Measurements from ENCODE around the gene YWHAE. TPM values are rescaled to one million over a fixed set of nuclear protein-coding genes. Genes with fewer than 3 reads are reported as not detected.
"Not testable (repeated sequence)": the region's sequence is repeated elsewhere in the genome, so short reads cannot be mapped to it uniquely, and the experiment has no call there.

Gene YWHAE
- total RNA-seq, 4 donors from 2014 or later = 505 to 758 (median 567) TPM

- H3K9me3 ChIP-seq = no peaks in the 10 kb centered on the region
- no peak for TF ChIP-seq POLR2A (IDR thresholded peaks at IDR 0.05)
- H3K4me3 ChIP-seq = no peak overlapping the region
- no peak for DNase-seq
- peaks cover 4 to 21% (median 4%) of the 10 kb centered on the region in 3 donors for H3K4me1 ChIP-seq
- WGBS, 2 donors = 54 to 68% methylated on average over 6 of the region's 6 CpGs
- H3K27me3 ChIP-seq = no peaks in the 10 kb centered on the region
- peaks cover 0 to 29% (median 0%) of the 10 kb centered on the region in 3 donors for H3K36me3 ChIP-seq
- intact Hi-C loops (cut with DNase I) = no loop called here
- peak overlapping the region in 2 of 4 donors; percentile 30 to 41 for H3K27ac ChIP-seq
Observed at GRCh38 chr17:1413281-1413791, 13.3 kb upstream of the YWHAE start.

- 65 to 67% methylated on average over 24 to 25 of the region's 27 CpGs for WGBS, 2 donors
- TF ChIP-seq CTCF (IDR thresholded peaks at IDR 0.05) (no peak), POLR2A (IDR thresholded peaks at IDR 0.05) (no peak)
- no peak overlapping the region for H3K4me3 ChIP-seq
- DNase-seq = no peak
- intact Hi-C loops (cut with DNase I) = no loop called here
- no peaks in the 10 kb centered on the region for H3K9me3 ChIP-seq
- peak overlapping the region in 1 of 4 donors; percentile 30 for H3K27ac ChIP-seq
- H3K36me3 ChIP-seq = peaks cover 0 to 20% (median 0%) of the 10 kb centered on the region in 3 donors
- peaks cover 4 to 21% (median 4%) of the 10 kb centered on the region in 3 donors for H3K4me1 ChIP-seq
- no peaks in the 10 kb centered on the region for H3K27me3 ChIP-seq
Observed at GRCh38 chr17:1412185-1413110, 12.4 kb upstream of the YWHAE start.

GRCh38 chr17:1402262-1402586 lies 2.2 kb upstream of the YWHAE start:
- WGBS, 2 donors = 90 to 91% methylated on average over 4 of the region's 4 CpGs
- TF ChIP-seq CTCF (IDR thresholded peaks at IDR 0.05) = no peak
- TF ChIP-seq POLR2A (IDR thresholded peaks at IDR 0.05) = no peak
- Histone ChIP-seq H3K36me3 (no peaks in the 10 kb centered on the region), H3K27me3 (no peaks in the 10 kb centered on the region), H3K9me3 (no peaks in the 10 kb centered on the region), H3K4me3 (no peak overlapping the region), H3K4me1 (peaks cover 14 to 22% (median 15%) of the 10 kb centered on the region in 3 donors), H3K27ac (no peak overlapping the region)
- DNase-seq = no peak
- intact Hi-C loops (cut with DNase I) = no loop called here

GRCh38 chr17:1398931-1399678 lies 917 bp downstream of the YWHAE start:
- no peak for TF ChIP-seq POLR2A (IDR thresholded peaks at IDR 0.05)
- TF ChIP-seq CTCF (IDR thresholded peaks at IDR 0.05) = no peak
- H3K27me3 ChIP-seq = no peaks in the 10 kb centered on the region
- peaks cover 29 to 54% (median 36%) of the 10 kb centered on the region in 3 donors for H3K4me1 ChIP-seq
- H3K9me3 ChIP-seq = no peaks in the 10 kb centered on the region
- peak overlapping the region; percentile 91 to 98 (median 96) for H3K27ac ChIP-seq
- H3K4me3 ChIP-seq = peak overlapping the region; percentile 82 to 95 (median 83)
- no peak for DNase-seq
- intact Hi-C loops (cut with DNase I) = no loop called here
- H3K36me3 ChIP-seq = peaks cover 0 to 17% (median 0%) of the 10 kb centered on the region in 3 donors
- 0 to 1% methylated on average over 24 to 25 of the region's 41 CpGs for WGBS, 2 donors

- Histone ChIP-seq H3K27ac (peak overlapping the region; percentile 91 to 98 (median 96)), H3K9me3 (no peaks in the 10 kb centered on the region), H3K27me3 (no peaks in the 10 kb centered on the region), H3K4me3 (peak overlapping the region; percentile 82 to 95 (median 83)), H3K4me1 (peaks cover 35 to 64% (median 42%) of the 10 kb centered on the region in 3 donors), H3K36me3 (peaks cover 0 to 17% (median 0%) of the 10 kb centered on the region in 3 donors)
- WGBS, 2 donors = 5 to 12% methylated on average over 2 of the region's 2 CpGs
- DNase-seq = no peak
- intact Hi-C loops (cut with DNase I) = no loop called here
- no peak for TF ChIP-seq CTCF (IDR thresholded peaks at IDR 0.05)
- TF ChIP-seq POLR2A (IDR thresholded peaks at IDR 0.05) = no peak
Observed at GRCh38 chr17:1398028-1398427, 2.0 kb downstream of the YWHAE start.

- H3K4me3 ChIP-seq; H3K27me3 ChIP-seq; H3K9me3 ChIP-seq; DNase-seq; intact Hi-C loops (cut with DNase I): not testable (repeated sequence)
- H3K36me3 ChIP-seq = peaks cover 0 to 17% (median 0%) of the 10 kb centered on the region in 3 donors
- peaks cover 44 to 84% (median 61%) of the 10 kb centered on the region in 3 donors for H3K4me1 ChIP-seq
- WGBS, 2 donors = 85 to 89% methylated on average over 25 of the region's 26 CpGs
- H3K27ac ChIP-seq = peak overlapping the region in 1 of 4 donors; percentile 10
Observed at GRCh38 chr17:1395876-1396665, 4.0 kb downstream of the YWHAE start.

Data from esophagus squamous epithelium (tissue), 5 donors.